ENCODE measurements around the gene SNX30.

The SNX30 gene

GRCh38 chr9:112860451-112860850 lies 109.9 kb downstream of the SNX30 start:
- peak in 1 of 3 donors; percentile 37 for DNase-seq

GRCh38 chr9:112861155-112861554 lies 110.6 kb downstream of the SNX30 start:
- DNase-seq: no peak

- DNase-seq: peak; percentile 91 to 95 (median 94)
These were observed 111.3 kb downstream of the SNX30 start for GRCh38 chr9:112861638-112862555.

- DNase-seq: peak; percentile 79 to 92 (median 92)
These were observed 112.7 kb downstream of the SNX30 start for GRCh38 chr9:112863214-112863613.

GRCh38 chr9:112863746-112864145 lies 113.2 kb downstream of the SNX30 start:
- peak in 2 of 3 donors; percentile 69 to 74 for DNase-seq

GRCh38 chr9:112864403-112864802 lies 113.8 kb downstream of the SNX30 start:
- DNase-seq: peak; percentile 55 to 72 (median 64)

GRCh38 chr9:112864982-112865381 lies 114.4 kb downstream of the SNX30 start:
- no peak for DNase-seq

GRCh38 chr9:112866662-112867274 lies 116.2 kb downstream of the SNX30 start:
- DNase-seq: peak in 2 of 3 donors; percentile 32 to 33

GRCh38 chr9:112867275-112867991 lies 116.9 kb downstream of the SNX30 start:
- peak; percentile 91 to 92 (median 92) for DNase-seq

GRCh38 chr9:112868461-112868860 lies 117.9 kb downstream of the SNX30 start:
- DNase-seq: no peak

GRCh38 chr9:112869041-112869529 lies 118.5 kb downstream of the SNX30 start:
- DNase-seq: no peak

GRCh38 chr9:112869917-112870316 lies 119.4 kb downstream of the SNX30 start:
- no peak for DNase-seq

GRCh38 chr9:112870556-112870955 lies 120.0 kb downstream of the SNX30 start:
- no peak for DNase-seq

GRCh38 chr9:112872019-112872418 lies 121.5 kb downstream of the SNX30 start:
- DNase-seq: no peak

GRCh38 chr9:112873773-112874405 lies 123.3 kb downstream of the SNX30 start:
- no peak for DNase-seq

- DNase-seq: no peak
These were observed 128.2 kb downstream of the SNX30 start for GRCh38 chr9:112878752-112879151.

GRCh38 chr9:112880650-112881049 lies 130.1 kb downstream of the SNX30 start:
- peak; percentile 35 to 55 (median 38) for DNase-seq

GRCh38 chr9:112881331-112881730 lies 130.8 kb downstream of the SNX30 start:
- DNase-seq: peak; percentile 78 to 88 (median 83)

GRCh38 chr9:112884101-112884500 lies 133.5 kb downstream of the SNX30 start:
- no peak for DNase-seq

GRCh38 chr9:112884721-112885120 lies 134.2 kb downstream of the SNX30 start:
- DNase-seq: no peak

- DNase-seq: no peak
These were observed 134.8 kb downstream of the SNX30 start for GRCh38 chr9:112885324-112885723.

GRCh38 chr9:112886351-112886750 lies 135.8 kb downstream of the SNX30 start:
- no peak for DNase-seq

- peak; percentile 65 to 78 (median 70) for DNase-seq
These were observed 136.8 kb downstream of the SNX30 start for GRCh38 chr9:112887381-112887780.

Data from suppressor macrophage treated with lipopolysaccharide for 1 hour (primary cell).